Neural progenitor cell (in vitro differentiated cells): ENCODE results near the gene GNG8.

Experiments
- EZH2 ChIP-seq: fragments of 200-600 bp; sonication (generic); IDR thresholded peaks from 2 replicates; pipeline ENCODE4 v1.6.1; 2017; ENCODE audit warnings: antibody characterized with exemption, mild to moderate bottlenecking, moderate library complexity
- EZH2phosphoT487 ChIP-seq: fragments of 200-600 bp; sonication (generic); IDR thresholded peaks from 2 replicates; pipeline ENCODE4 v1.6.1; 2017; ENCODE audit warnings: antibody characterized with exemption
- TF ChIP-seq, protein P1 (sequence below): fragments of 200-600 bp; sonication (generic); IDR thresholded peaks from 2 replicates; pipeline ENCODE4 v1.5.1; 2017; ENCODE audit warnings: antibody characterized with exemption, mild to moderate bottlenecking

DNA sequence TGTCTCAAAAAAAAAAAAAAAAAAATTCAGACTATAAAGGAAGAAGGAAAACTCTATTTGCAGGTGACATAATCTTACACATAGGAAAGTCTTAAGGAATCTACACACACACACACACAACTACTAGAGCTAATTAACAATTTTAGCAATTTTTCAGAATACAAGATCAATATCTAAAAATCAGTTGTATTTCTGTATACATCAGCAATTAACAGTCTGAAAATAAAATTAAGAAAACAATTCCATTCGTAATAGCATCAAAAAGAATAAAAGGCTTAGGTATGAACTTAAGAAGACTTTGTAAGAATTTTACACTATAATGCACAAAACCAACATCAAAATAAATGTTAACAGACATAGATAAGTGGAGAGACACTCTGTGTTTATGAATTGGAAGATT lies 50.5 kb downstream of the GNG8 start:
- TF ChIP-seq, protein P1, sequence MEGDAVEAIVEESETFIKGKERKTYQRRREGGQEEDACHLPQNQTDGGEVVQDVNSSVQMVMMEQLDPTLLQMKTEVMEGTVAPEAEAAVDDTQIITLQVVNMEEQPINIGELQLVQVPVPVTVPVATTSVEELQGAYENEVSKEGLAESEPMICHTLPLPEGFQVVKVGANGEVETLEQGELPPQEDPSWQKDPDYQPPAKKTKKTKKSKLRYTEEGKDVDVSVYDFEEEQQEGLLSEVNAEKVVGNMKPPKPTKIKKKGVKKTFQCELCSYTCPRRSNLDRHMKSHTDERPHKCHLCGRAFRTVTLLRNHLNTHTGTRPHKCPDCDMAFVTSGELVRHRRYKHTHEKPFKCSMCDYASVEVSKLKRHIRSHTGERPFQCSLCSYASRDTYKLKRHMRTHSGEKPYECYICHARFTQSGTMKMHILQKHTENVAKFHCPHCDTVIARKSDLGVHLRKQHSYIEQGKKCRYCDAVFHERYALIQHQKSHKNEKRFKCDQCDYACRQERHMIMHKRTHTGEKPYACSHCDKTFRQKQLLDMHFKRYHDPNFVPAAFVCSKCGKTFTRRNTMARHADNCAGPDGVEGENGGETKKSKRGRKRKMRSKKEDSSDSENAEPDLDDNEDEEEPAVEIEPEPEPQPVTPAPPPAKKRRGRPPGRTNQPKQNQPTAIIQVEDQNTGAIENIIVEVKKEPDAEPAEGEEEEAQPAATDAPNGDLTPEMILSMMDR: no peak
- TF ChIP-seq EZH2phosphoT487 (no peak), EZH2 (no peak)
